GM23248 (cell line): Measurements from ENCODE around the gene DENND2A. TPM values are rescaled to one million over a fixed set of nuclear protein-coding genes. Genes with fewer than 3 reads are reported as not detected.
"Not testable (repeated sequence)": the region's sequence is repeated elsewhere in the genome, so short reads cannot be mapped to it uniquely, and the experiment has no call there.

Source experiments
- DNase-seq: peaks from one replicate; pipeline ENCODE4 v3.0.0-alpha.2; 2015
- H2AFZ ChIP-seq: fragments of 200-600 bp; sonication (generic); 2 replicates; pipeline ENCODE4 v1.6.1; 2016; ENCODE audit warnings: antibody characterized with exemption
- H3F3A ChIP-seq: fragments of 200-600 bp; sonication (generic); 2 replicates; pipeline ENCODE4 v1.6.1; 2016; ENCODE audit warnings: mild to moderate bottlenecking, antibody characterized with exemption, mixed run types; ENCODE audit not compliant: insufficient read depth
- H3K27ac ChIP-seq: fragments of 200-600 bp; sonication (generic); 2 replicates; pipeline ENCODE4 v1.5.1; 2016; ENCODE audit warnings: mild to moderate bottlenecking
- H3K27me3 ChIP-seq: fragments of 200-600 bp; sonication (generic); replicated peaks from 2 replicates; pipeline ENCODE4 v1.6.1; 2016; ENCODE audit warnings: mild to moderate bottlenecking; ENCODE audit not compliant: insufficient read depth
- H3K36me3 ChIP-seq: fragments of 200-600 bp; sonication (generic); 2 replicates; pipeline ENCODE4 v1.6.1; 2016; ENCODE audit warnings: low read depth, mild to moderate bottlenecking
- H3K4me1 ChIP-seq: fragments of 200-600 bp; sonication (generic); 2 replicates; pipeline ENCODE4 v1.6.1; 2016; ENCODE audit warnings: mild to moderate bottlenecking; ENCODE audit not compliant: insufficient read depth
- H3K4me2 ChIP-seq: fragments of 200-600 bp; sonication (generic); one replicate; pipeline ENCODE4 v1.6.1; 2016; ENCODE audit warnings: mild to moderate bottlenecking; ENCODE audit not compliant: unreplicated experiment
- H3K4me3 ChIP-seq: fragments of 200-600 bp; sonication (generic); 2 replicates; pipeline ENCODE4 v1.5.1; 2016; ENCODE audit warnings: mild to moderate bottlenecking
- H3K79me2 ChIP-seq: fragments of 200-600 bp; sonication (generic); 2 replicates; pipeline ENCODE4 v1.6.1; 2016; ENCODE audit warnings: mild to moderate bottlenecking; ENCODE audit not compliant: insufficient read depth
- H3K9ac ChIP-seq: fragments of 200-600 bp; sonication (generic); 2 replicates; pipeline ENCODE4 v1.6.1; 2016; ENCODE audit warnings: mild to moderate bottlenecking
- H3K9me2 ChIP-seq: fragments of 200-600 bp; sonication (generic); 2 replicates; pipeline ENCODE4 v1.6.1; 2016; ENCODE audit warnings: mixed run types, mild to moderate bottlenecking, moderate library complexity; ENCODE audit not compliant: insufficient read depth
- H3K9me3 ChIP-seq: fragments of 200-600 bp; sonication (generic); one replicate; pipeline ENCODE4 v1.6.1; 2017; ENCODE audit warnings: low read depth
- H4K20me1 ChIP-seq: fragments of 200-600 bp; sonication (generic); 2 replicates; pipeline ENCODE4 v1.6.0; 2016; ENCODE audit not compliant: insufficient read depth
- EZH2 ChIP-seq: fragments of 200-600 bp; sonication (generic); IDR thresholded peaks from 2 replicates; pipeline ENCODE4 v1.6.1; 2018; ENCODE audit warnings: antibody characterized with exemption, mild to moderate bottlenecking; ENCODE audit not compliant: insufficient read depth, poor library complexity, severe bottlenecking
- EZH2phosphoT487 ChIP-seq: fragments of 200-600 bp; sonication (generic); IDR thresholded peaks from 2 replicates; pipeline ENCODE4 v1.6.1; 2018; ENCODE audit warnings: antibody characterized with exemption, moderate library complexity, mild to moderate bottlenecking, low read depth; ENCODE audit not compliant: insufficient read depth
- WGBS, 2 experiments: methylation state at CpG; one replicate each; pipeline ENCODE4 v1.1.6; 2015 to 2017; ENCODE audit warnings: low lambda C conversion rate in 2 of 2, low coverage in 1 of 2; ENCODE audit errors: missing lambda C conversion rate in 2 of 2; 5-methylcytosine and 5-hydroxymethylcytosine counted together
- in situ Hi-C: fragments of 300-500 bp; cut with MboI; formaldehyde crosslinking; loops from 2 replicates; pipeline ENCODE4 v1.15.0; 2020
- polyA plus RNA-seq: library from polyadenylated mRNA; unstranded; fragments of >200 nt; fragmentation: Nextera tagmentation; extraction: Ambion mirVana; gene quantifications from 2 replicates; pipeline ENCODE4 v1.2.1, GENCODE V29; 2016
- total RNA-seq: library from RNA; depleted of rRNA; stranded (reverse); fragments of >200 nt; shearing (Covaris generic); gene quantifications from 2 replicates; pipeline ENCODE4 v1.2.3, GENCODE V29; 2014

Gene DENND2A
- total and polyA plus RNA-seq, 2 experiments from 2014 or later = 0.78 to 2.2 TPM

- no peak for TF ChIP-seq EZH2
- no peak for TF ChIP-seq EZH2phosphoT487
- Histone ChIP-seq H3K4me1 (peaks cover 29% of the 10 kb centered on the region), H3K27me3 (no peaks in the 10 kb centered on the region), H3K79me2 (no peaks in the 10 kb centered on the region), H3K4me3 (no peak overlapping the region), H3K27ac (no peak overlapping the region), H3F3A (peaks cover 27% of the 10 kb centered on the region), H3K9ac (no peak overlapping the region), H3K4me2 (no peak overlapping the region), H3K9me3 (no peaks in the 10 kb centered on the region), H3K36me3 (no peaks in the 10 kb centered on the region), H4K20me1 (no peaks in the 10 kb centered on the region), H2AFZ (no peak overlapping the region), H3K9me2 (no peaks in the 10 kb centered on the region)
- in situ Hi-C loops = no loop called here
- DNase-seq = no peak
- 74 to 75% methylated on average over 11 of the region's 11 CpGs for WGBS, 2 experiments
These were observed 16.0 kb downstream of the DENND2A start for GRCh38 chr7:140624392-140625191.

GRCh38 chr7:140623980-140624379 is 16.6 kb downstream of the DENND2A start:
- TF ChIP-seq EZH2phosphoT487 (no peak), EZH2 (no peak)
- H3K79me2 ChIP-seq = no peaks in the 10 kb centered on the region
- H3K4me3 ChIP-seq = no peak overlapping the region
- no peaks in the 10 kb centered on the region for H3K27me3 ChIP-seq
- 72 to 79% methylated on average over 6 of the region's 6 CpGs for WGBS, 2 experiments
- H3K9me2 ChIP-seq = no peaks in the 10 kb centered on the region
- H4K20me1 ChIP-seq = no peaks in the 10 kb centered on the region
- H3K4me1 ChIP-seq = peaks cover 29% of the 10 kb centered on the region
- H3F3A ChIP-seq = peaks cover 27% of the 10 kb centered on the region
- no peak overlapping the region for H3K4me2 ChIP-seq
- no peak for DNase-seq
- H3K36me3 ChIP-seq = no peaks in the 10 kb centered on the region
- H3K9ac ChIP-seq = no peak overlapping the region
- no peak overlapping the region for H2AFZ ChIP-seq
- no peak overlapping the region for H3K27ac ChIP-seq
- in situ Hi-C loops = no loop called here
- H3K9me3 ChIP-seq = no peaks in the 10 kb centered on the region

- peaks cover 27% of the 10 kb centered on the region for H3F3A ChIP-seq
- H2AFZ ChIP-seq = peak overlapping the region; percentile 65
- peak; percentile 90 for DNase-seq
- H3K4me2 ChIP-seq = peak overlapping the region; percentile 60
- H3K4me3 ChIP-seq = peak overlapping the region; percentile 6; the same call in 1 of the 2 replicates
- 15 to 18% methylated on average over 7 of the region's 7 CpGs for WGBS, 2 experiments
- H4K20me1 ChIP-seq = no peaks in the 10 kb centered on the region
- H3K36me3 ChIP-seq = no peaks in the 10 kb centered on the region
- H3K27ac ChIP-seq = peak overlapping the region; percentile 80
- no peak for TF ChIP-seq EZH2phosphoT487
- no peak for TF ChIP-seq EZH2
- H3K4me1 ChIP-seq = peaks cover 25% of the 10 kb centered on the region
- H3K79me2 ChIP-seq = no peaks in the 10 kb centered on the region
- H3K9me2 ChIP-seq = no peaks in the 10 kb centered on the region
- no peaks in the 10 kb centered on the region for H3K27me3 ChIP-seq
- peak overlapping the region; percentile 64 for H3K9ac ChIP-seq
- H3K9me3 ChIP-seq = no peaks in the 10 kb centered on the region
- in situ Hi-C loops = no loop called here
These were observed 19.1 kb downstream of the DENND2A start for GRCh38 chr7:140621401-140622021.

GRCh38 chr7:140619915-140620510 is 20.6 kb downstream of the DENND2A start:
- Histone ChIP-seq H3K4me1 (peaks cover 17% of the 10 kb centered on the region), H3F3A (peaks cover 19% of the 10 kb centered on the region)
- H2AFZ ChIP-seq, H3K27ac ChIP-seq, DNase-seq, H3K9me3 ChIP-seq, H3K9me2 ChIP-seq, H3K36me3 ChIP-seq, H3K79me2 ChIP-seq, H3K4me2 ChIP-seq, H4K20me1 ChIP-seq, H3K27me3 ChIP-seq, in situ Hi-C loops, H3K9ac ChIP-seq, H3K4me3 ChIP-seq: not testable (repeated sequence)
- WGBS, 2 experiments = 53 to 60% methylated on average over 11 of the region's 11 CpGs
